Measurements from ENCODE around the gene MPDZ. TPM values are rescaled to one million over a fixed set of nuclear protein-coding genes. Genes with fewer than 3 reads are reported as not detected.

Gene MPDZ
- total RNA-seq, 1 donor from 2014 or later = 70.7 TPM

DNA sequence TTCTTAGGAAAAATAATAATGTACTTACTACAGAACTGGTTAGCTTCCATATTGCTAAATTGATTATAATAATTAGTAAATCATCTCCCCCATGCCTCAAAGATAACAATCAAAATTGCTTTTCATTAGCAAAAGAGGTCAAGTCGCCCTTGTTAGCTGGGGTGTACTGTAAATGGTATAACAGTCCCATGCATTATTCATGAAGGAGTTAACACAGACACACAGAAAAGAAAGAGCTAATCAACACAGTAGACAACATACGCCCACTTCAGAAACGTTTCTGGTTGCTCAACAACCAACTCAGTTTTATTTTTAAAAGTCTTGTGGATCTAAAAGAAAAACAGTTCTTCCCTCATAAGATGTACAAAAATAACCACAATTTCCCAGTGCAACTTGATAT lies 100.2 kb downstream of the MPDZ start:
- H3K36me3 ChIP-seq = peaks cover 59% of the 10 kb centered on the region
- no peaks in the 10 kb centered on the region for H3K27me3 ChIP-seq (ENCODE audit: low read depth)
- no peaks in the 10 kb centered on the region for H3K9me3 ChIP-seq (replicated peaks)
- intact Hi-C loops (cut with micrococcal nuclease) = no loop called here
- H3K27ac ChIP-seq (replicated peaks) = no peak overlapping the region
- no peak for DNase-seq
- H3K4me3 ChIP-seq = no peak overlapping the region
- TF ChIP-seq, protein P1, sequence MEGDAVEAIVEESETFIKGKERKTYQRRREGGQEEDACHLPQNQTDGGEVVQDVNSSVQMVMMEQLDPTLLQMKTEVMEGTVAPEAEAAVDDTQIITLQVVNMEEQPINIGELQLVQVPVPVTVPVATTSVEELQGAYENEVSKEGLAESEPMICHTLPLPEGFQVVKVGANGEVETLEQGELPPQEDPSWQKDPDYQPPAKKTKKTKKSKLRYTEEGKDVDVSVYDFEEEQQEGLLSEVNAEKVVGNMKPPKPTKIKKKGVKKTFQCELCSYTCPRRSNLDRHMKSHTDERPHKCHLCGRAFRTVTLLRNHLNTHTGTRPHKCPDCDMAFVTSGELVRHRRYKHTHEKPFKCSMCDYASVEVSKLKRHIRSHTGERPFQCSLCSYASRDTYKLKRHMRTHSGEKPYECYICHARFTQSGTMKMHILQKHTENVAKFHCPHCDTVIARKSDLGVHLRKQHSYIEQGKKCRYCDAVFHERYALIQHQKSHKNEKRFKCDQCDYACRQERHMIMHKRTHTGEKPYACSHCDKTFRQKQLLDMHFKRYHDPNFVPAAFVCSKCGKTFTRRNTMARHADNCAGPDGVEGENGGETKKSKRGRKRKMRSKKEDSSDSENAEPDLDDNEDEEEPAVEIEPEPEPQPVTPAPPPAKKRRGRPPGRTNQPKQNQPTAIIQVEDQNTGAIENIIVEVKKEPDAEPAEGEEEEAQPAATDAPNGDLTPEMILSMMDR (IDR thresholded peaks at IDR 0.05; ENCODE audit: borderline replicate concordance) = no peak
- H3K4me1 ChIP-seq = no peaks in the 10 kb centered on the region

DNA sequence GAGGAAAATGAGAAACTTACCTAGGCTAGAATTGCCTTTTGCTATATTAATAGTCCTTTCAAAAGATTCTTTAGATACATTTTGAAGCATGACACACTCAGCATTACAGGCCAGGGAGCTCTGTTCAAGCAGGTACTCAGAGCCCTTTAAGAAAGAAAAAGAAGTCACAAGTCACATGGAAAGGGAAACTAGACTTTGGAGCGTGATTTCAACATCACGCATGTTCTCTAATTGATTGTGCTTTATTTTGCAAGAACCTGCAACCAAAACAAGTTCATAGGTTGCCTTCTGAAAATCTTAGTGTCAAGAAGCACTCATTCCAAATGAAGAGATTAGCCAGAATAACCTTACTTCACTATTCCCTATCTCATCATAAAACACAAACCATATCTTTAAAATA lies 103.8 kb downstream of the MPDZ start:
- no peak for DNase-seq
- Histone ChIP-seq H3K4me1 (no peaks in the 10 kb centered on the region), H3K27ac (replicated peaks) (no peak overlapping the region), H3K4me3 (no peak overlapping the region), H3K9me3 (replicated peaks) (no peaks in the 10 kb centered on the region), H3K27me3 (ENCODE audit: low read depth) (no peaks in the 10 kb centered on the region), H3K36me3 (peaks cover 46% of the 10 kb centered on the region)
- intact Hi-C loops (cut with micrococcal nuclease) = no loop called here
- TF ChIP-seq, protein P1 (IDR thresholded peaks at IDR 0.05; ENCODE audit: borderline replicate concordance) = no peak

DNA sequence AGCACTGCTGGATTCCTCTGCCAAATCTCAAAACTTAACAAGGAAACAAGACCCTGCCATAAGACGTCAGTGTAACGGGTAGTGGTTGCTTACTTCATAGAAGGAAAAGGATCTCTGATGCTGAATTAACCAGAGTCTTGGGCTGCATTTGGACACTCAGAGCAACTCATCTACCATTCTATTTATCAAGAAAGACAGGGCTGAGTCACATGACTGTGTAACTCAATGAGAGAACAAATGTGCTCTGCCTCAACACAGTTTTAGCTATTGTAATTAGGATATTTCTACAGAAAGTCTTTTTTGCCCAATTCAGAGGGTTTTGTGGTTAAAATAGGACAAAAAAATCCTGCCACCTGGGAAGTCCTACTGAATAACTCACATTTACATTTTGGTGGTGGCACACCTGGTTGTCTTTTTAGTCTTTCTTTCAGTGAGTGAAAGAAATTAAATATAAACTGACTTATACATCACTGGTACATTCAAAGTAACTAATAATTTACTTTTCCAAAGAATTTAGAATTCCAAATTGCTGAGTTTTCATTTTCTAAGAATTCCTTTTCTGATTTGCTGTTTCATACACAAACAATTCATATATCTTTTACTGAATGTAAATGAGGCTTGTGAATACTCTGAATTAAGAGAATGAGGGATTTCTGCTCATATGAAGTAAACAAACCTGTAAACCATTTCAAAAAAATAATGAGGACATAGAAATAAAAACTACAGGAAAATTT lies 104.4 kb downstream of the MPDZ start:
- DNase-seq = no peak
- no peak overlapping the region for H3K4me3 ChIP-seq
- H3K27me3 ChIP-seq (ENCODE audit: low read depth) = no peaks in the 10 kb centered on the region
- intact Hi-C loops (cut with micrococcal nuclease) = no loop called here
- no peak overlapping the region for H3K27ac ChIP-seq (replicated peaks)
- H3K4me1 ChIP-seq = no peaks in the 10 kb centered on the region
- TF ChIP-seq, protein P1 (IDR thresholded peaks at IDR 0.05; ENCODE audit: borderline replicate concordance) = no peak
- H3K9me3 ChIP-seq (replicated peaks) = no peaks in the 10 kb centered on the region
- peaks cover 50% of the 10 kb centered on the region for H3K36me3 ChIP-seq

- Histone ChIP-seq H3K4me3 (no peak overlapping the region), H3K9me3 (replicated peaks) (no peaks in the 10 kb centered on the region), H3K27me3 (ENCODE audit: low read depth) (no peaks in the 10 kb centered on the region), H3K27ac (replicated peaks) (no peak overlapping the region), H3K36me3 (peaks cover 50% of the 10 kb centered on the region), H3K4me1 (no peaks in the 10 kb centered on the region)
- DNase-seq = no peak
- intact Hi-C loops (cut with micrococcal nuclease) = no loop called here
- TF ChIP-seq, protein P1 (IDR thresholded peaks at IDR 0.05; ENCODE audit: borderline replicate concordance) = no peak
Measured at GRCh38 chr9:13173553-13173952, 105.9 kb downstream of the MPDZ start.

GRCh38 chr9:13171261-13171660 lies 108.2 kb downstream of the MPDZ start:
- intact Hi-C loops (cut with micrococcal nuclease) = no loop called here
- H3K4me1 ChIP-seq = no peaks in the 10 kb centered on the region
- H3K27ac ChIP-seq (replicated peaks) = no peak overlapping the region
- TF ChIP-seq, protein P1 (IDR thresholded peaks at IDR 0.05; ENCODE audit: borderline replicate concordance) = no peak
- no peak overlapping the region for H3K4me3 ChIP-seq
- no peaks in the 10 kb centered on the region for H3K27me3 ChIP-seq (ENCODE audit: low read depth)
- no peak for DNase-seq
- H3K9me3 ChIP-seq (replicated peaks) = no peaks in the 10 kb centered on the region
- peaks cover 63% of the 10 kb centered on the region for H3K36me3 ChIP-seq

Measured in left ventricle myocardium inferior (tissue), 1 donor.